Thoracic aorta (tissue), 2 donors: ENCODE data around the gene USP9X. TPM values are rescaled to one million over a fixed set of nuclear protein-coding genes. Genes with fewer than 3 reads are reported as not detected.
A peak's percentile ranks its signal among the peaks of the same experiment; 100 is the strongest.
"Not testable (repeated sequence)": the region's sequence is repeated elsewhere in the genome, so short reads cannot be mapped to it uniquely, and the experiment has no call there.

Experiments
- ATAC-seq: fragments of 150-250 bp; one replicate; pipeline ENCODE4 v1.8.0; 2017; ENCODE audit warnings: low read depth; ENCODE audit not compliant: insufficient number of reproducible peaks, low FRiP score
- DNase-seq: peaks from one replicate; pipeline ENCODE4 v3.0.0-alpha.2; 2020; ENCODE audit warnings: low spot score
- H3K27ac ChIP-seq, 2 donors: fragments of 200-600 bp; sonication (generic); 1 replicate in 1 of 2; 2 replicates in 1 of 2; pipeline ENCODE4 v1.5.1; 2016; ENCODE audit warnings: mild to moderate bottlenecking in 2 of 2, moderate library complexity in 2 of 2
- H3K27me3 ChIP-seq: fragments of 200-600 bp; sonication (generic); replicated peaks from 2 replicates; pipeline ENCODE4 v1.6.0; 2016; ENCODE audit warnings: mild to moderate bottlenecking; ENCODE audit not compliant: insufficient read depth
- H3K36me3 ChIP-seq: fragments of 200-600 bp; sonication (generic); one replicate; pipeline ENCODE4 v1.5.1; 2016
- H3K4me1 ChIP-seq, 2 donors: fragments of 200-600 bp; sonication (generic); 1 replicate in 1 of 2; 2 replicates in 1 of 2; pipeline versions ENCODE4 v1.5.1 to v1.6.0; 2016; ENCODE audit warnings: low read depth in 2 of 2, mild to moderate bottlenecking in 1 of 2; ENCODE audit not compliant: control insufficient read depth in 1 of 2
- H3K4me3 ChIP-seq: fragments of 200-600 bp; sonication (generic); 2 replicates; pipeline ENCODE4 v1.5.1; 2016; ENCODE audit warnings: mild to moderate bottlenecking
- H3K9me3 ChIP-seq: fragments of 200-600 bp; sonication (generic); 2 replicates; pipeline ENCODE4 v1.5.1; 2016
- total RNA-seq, 2 donors: library from RNA; depleted of rRNA; stranded (reverse); fragments of >200 nt; gene quantifications; one replicate each; pipeline versions ENCODE4 v1.1.0 to v1.2.3, GENCODE V29; 2016
- TF ChIP-seq, protein P1 (sequence below): fragments of 200-600 bp; sonication (generic); IDR thresholded peaks from one replicate; pipeline ENCODE4 v1.5.1; 2019; ENCODE audit warnings: antibody characterized with exemption

Gene USP9X
- total RNA-seq, 2 donors from 2014 or later: 81.4 to 87.8 TPM

DNA sequence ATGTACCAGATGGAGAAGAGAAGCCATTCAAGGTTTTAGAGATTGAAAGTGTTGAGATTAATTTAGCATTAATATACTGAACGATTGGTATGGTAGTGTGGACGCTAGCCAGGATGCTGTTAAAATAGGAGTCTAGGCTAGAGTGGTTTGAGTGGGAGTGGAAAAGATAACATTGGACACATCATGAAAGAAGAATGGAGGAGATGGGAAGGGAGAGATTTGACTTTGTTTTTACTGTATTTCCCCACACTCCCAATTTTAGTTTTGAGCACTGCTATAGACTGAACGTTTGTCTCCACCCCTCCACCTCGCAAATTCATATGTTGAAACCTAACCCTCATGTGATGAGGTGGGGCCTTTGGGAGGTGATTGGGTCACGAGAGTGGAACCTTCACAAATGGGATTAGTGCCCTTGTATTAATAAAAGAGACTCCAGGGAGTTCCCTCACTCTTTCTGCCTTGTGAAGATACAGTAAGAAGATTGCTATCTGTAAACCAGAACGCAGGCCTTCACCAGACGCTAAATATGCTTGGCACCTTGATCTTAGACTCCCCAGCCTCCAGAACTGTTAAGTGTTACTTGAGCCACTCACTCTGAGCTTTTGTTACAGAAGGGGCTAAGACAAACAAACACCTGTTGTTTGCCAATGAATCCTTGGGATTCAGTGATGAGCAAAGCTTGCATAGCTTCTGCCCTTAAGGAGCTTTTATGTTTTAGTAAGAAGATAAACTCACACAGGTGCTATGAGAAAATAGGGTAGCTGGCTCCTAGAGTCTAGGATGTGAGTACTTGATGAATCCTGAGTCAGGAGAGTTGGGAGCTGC is 25.8 kb downstream of the USP9X start:
- DNase-seq: no peak
- Histone ChIP-seq H3K27ac (no peak overlapping the region), H3K4me1 (peaks cover 5 to 60% of the 10 kb centered on the region in 2 donors), H3K27me3 (no peaks in the 10 kb centered on the region), H3K36me3 (no peaks in the 10 kb centered on the region), H3K4me3 (no peak overlapping the region), H3K9me3 (no peaks in the 10 kb centered on the region)
- ATAC-seq: no peak
- TF ChIP-seq, protein P1, sequence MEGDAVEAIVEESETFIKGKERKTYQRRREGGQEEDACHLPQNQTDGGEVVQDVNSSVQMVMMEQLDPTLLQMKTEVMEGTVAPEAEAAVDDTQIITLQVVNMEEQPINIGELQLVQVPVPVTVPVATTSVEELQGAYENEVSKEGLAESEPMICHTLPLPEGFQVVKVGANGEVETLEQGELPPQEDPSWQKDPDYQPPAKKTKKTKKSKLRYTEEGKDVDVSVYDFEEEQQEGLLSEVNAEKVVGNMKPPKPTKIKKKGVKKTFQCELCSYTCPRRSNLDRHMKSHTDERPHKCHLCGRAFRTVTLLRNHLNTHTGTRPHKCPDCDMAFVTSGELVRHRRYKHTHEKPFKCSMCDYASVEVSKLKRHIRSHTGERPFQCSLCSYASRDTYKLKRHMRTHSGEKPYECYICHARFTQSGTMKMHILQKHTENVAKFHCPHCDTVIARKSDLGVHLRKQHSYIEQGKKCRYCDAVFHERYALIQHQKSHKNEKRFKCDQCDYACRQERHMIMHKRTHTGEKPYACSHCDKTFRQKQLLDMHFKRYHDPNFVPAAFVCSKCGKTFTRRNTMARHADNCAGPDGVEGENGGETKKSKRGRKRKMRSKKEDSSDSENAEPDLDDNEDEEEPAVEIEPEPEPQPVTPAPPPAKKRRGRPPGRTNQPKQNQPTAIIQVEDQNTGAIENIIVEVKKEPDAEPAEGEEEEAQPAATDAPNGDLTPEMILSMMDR: no peak

DNA sequence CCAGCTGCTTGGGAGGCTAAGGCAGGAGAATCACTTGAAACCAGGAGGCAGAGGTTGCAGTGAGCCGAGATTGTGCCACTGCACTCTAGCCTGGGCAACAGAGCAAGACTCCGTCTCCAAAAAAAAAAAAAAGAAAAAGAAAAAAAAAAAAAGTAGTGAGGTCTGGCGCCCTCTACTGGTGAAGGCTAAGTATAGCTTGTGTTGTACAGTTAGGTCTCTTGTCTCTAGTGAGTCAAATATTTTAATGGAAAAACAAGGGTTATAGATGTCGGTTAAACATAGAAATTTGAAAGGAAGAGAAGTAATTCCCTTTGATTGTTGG is 29.8 kb downstream of the USP9X start:
- H3K36me3 ChIP-seq, H3K4me3 ChIP-seq, ATAC-seq, H3K9me3 ChIP-seq, H3K27me3 ChIP-seq, H3K27ac ChIP-seq, DNase-seq: not testable (repeated sequence)
- H3K4me1 ChIP-seq: peaks cover 11 to 62% of the 10 kb centered on the region in 2 donors
- TF ChIP-seq, protein P1: peak; percentile 62

DNA sequence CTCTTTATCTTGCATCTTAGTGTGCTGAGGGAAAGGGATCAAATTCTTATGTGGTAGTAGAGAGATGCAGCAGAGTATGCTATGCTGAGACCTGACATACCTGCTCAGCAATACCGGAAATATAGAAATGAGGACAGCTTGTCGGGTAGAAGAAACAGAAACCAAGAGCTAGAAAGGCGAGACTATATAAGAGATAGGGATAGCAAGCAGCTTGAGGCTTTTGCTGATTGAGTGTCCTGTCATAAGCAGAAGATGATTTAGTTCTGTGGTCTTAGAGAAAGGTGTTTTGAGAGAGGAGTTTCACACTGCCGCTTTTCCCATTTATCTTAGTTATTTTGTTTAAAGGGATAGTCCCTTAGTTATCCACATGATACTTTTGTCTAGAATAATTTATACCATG is 31.7 kb downstream of the USP9X start:
- Histone ChIP-seq H3K36me3 (no peaks in the 10 kb centered on the region), H3K4me3 (no peak overlapping the region), H3K27ac (no peak overlapping the region), H3K4me1 (peaks cover 11 to 47% of the 10 kb centered on the region in 2 donors), H3K27me3 (no peaks in the 10 kb centered on the region), H3K9me3 (no peaks in the 10 kb centered on the region)
- DNase-seq (no peak), ATAC-seq (no peak)
- TF ChIP-seq, protein P1: no peak

DNA sequence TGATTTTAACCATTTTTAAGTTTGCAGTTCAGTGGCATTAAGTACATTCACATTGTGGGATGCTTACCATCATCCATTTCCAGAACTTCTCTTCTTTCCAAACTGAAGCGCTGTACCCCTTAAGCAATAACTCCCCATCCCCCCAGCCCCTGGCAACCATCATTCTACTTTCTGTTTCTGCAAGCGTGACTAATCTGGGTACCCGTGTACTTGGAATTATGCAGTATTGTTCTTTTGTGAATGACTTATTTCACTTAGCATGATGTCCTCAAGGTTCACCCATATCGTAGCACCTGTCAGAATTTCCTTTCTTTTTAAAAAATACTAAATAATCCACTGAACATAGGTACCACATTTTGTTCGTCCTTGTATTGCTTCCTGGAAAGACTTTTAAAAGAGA is 32.9 kb downstream of the USP9X start:
- H3K36me3 ChIP-seq: no peaks in the 10 kb centered on the region
- H3K4me1 ChIP-seq: peaks cover 13 to 39% of the 10 kb centered on the region in 2 donors
- no peak overlapping the region for H3K4me3 ChIP-seq
- DNase-seq: no peak
- H3K9me3 ChIP-seq: no peaks in the 10 kb centered on the region
- ATAC-seq: no peak
- no peak overlapping the region for H3K27ac ChIP-seq
- no peaks in the 10 kb centered on the region for H3K27me3 ChIP-seq
- TF ChIP-seq, protein P1: no peak

DNA sequence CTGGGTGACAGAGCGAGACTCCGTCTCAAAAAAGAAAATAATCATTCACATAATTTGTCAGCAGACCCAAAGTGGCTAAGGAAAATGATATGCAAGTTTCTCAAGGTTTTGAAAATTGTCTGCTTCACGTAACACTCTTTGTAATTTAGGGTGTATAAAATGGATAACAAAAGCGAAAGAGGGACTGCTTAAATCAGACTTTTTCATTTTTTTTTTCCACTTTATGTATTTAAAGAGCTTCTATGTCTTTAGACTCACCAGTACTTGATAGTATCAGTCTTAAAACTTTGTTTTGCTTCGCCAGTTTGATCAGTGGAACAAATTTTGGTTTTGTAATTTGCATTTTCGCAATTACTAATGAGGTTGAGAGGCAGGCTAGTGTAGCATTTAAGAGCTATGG is 34.6 kb downstream of the USP9X start:
- no peak overlapping the region for H3K27ac ChIP-seq
- H3K4me3 ChIP-seq: no peak overlapping the region
- ATAC-seq (no peak), DNase-seq (no peak)
- no peaks in the 10 kb centered on the region for H3K27me3 ChIP-seq
- no peaks in the 10 kb centered on the region for H3K9me3 ChIP-seq
- TF ChIP-seq, protein P1: no peak
- peaks cover 13 to 31% of the 10 kb centered on the region in 2 donors for H3K4me1 ChIP-seq
- no peaks in the 10 kb centered on the region for H3K36me3 ChIP-seq
